ENCODE results near the gene FEN1. TPM values are rescaled to one million over a fixed set of nuclear protein-coding genes. Genes with fewer than 3 reads are reported as not detected.
A peak's percentile ranks its signal among the peaks of the same experiment; 100 is the strongest.

FEN1 gene
- total RNA-seq, 2 experiments from 2014 or later: 98.6 to 118 TPM

- ChIA-PET POLR2A (no interaction called here), CTCF (interaction anchor here (0.6 to 1.7 kb wide), 5 partner anchors 13 to 36 kb away, joined by 3 to 5 read pairs (median 5); no protein-coding TSS in a partner anchor)
- H3K36me3 Mint-ChIP-seq (ENCODE audit: low read depth): no peaks in the 10 kb centered on the region
Observed at GRCh38 chr11:61752117-61752924, 40.4 kb upstream of the FEN1 start, which contains the start of gene MYRF. Gene MYRF, plus strand, starts transcription at chr11:61752636. Its CDS starts 109 bp downstream, at chr11:61752745.

GRCh38 chr11:61752925-61753521 lies 39.7 kb upstream of the FEN1 start:
- peak overlapping the region; percentile 22 for H3K4me3 Mint-ChIP-seq
- no peak for DNase-seq
- H3K27ac Mint-ChIP-seq: no peak overlapping the region
- H3K36me3 Mint-ChIP-seq (ENCODE audit: low read depth): no peaks in the 10 kb centered on the region
- CTCF ChIA-PET: interaction anchor here (0.9 to 1.7 kb wide), 4 partner anchors 12 to 35 kb away, joined by 3 to 5 read pairs (median 5); no protein-coding TSS in a partner anchor
- no peaks in the 10 kb centered on the region for H3K9me3 Mint-ChIP-seq
- POLR2A ChIA-PET: no interaction called here
- H3K27me3 Mint-ChIP-seq: peaks cover 28% of the 10 kb centered on the region
- peaks cover 25% of the 10 kb centered on the region for H3K4me1 Mint-ChIP-seq

More at GRCh38 chr11:61752117-61752924, 40.4 kb upstream of the FEN1 start, which contains the start of gene MYRF:
- no peak within 1 kb of the TSS for H3K27ac Mint-ChIP-seq
- H3K27me3 Mint-ChIP-seq: peaks cover 28% of the 10 kb centered on the region
- peak; percentile 54 for DNase-seq
- peak within 1 kb of the TSS; percentile 45 for H3K4me3 Mint-ChIP-seq
- no peaks in the 10 kb centered on the region for H3K9me3 Mint-ChIP-seq
- H3K4me1 Mint-ChIP-seq: peaks cover 25% of the 10 kb centered on the region

- no peak overlapping the region for H3K27ac Mint-ChIP-seq
- H3K4me3 Mint-ChIP-seq: peak overlapping the region; percentile 22
- H3K36me3 Mint-ChIP-seq (ENCODE audit: low read depth): no peaks in the 10 kb centered on the region
- no peaks in the 10 kb centered on the region for H3K9me3 Mint-ChIP-seq
- no peak for DNase-seq
- peaks cover 28% of the 10 kb centered on the region for H3K27me3 Mint-ChIP-seq
- H3K4me1 Mint-ChIP-seq: peaks cover 25% of the 10 kb centered on the region
- CTCF ChIA-PET: interaction anchor here (0.9 to 1.7 kb wide), 4 partner anchors 12 to 34 kb away, joined by 3 to 5 read pairs (median 5); no protein-coding TSS in a partner anchor
- POLR2A ChIA-PET: no interaction called here
Observed at GRCh38 chr11:61753672-61754071, 39.0 kb upstream of the FEN1 start.

GRCh38 chr11:61754534-61755482 lies 37.9 kb upstream of the FEN1 start:
- ChIA-PET POLR2A (no interaction called here), CTCF (interaction anchor here (0.6 to 1.4 kb wide), 3 partner anchors 15 to 25 kb away, joined by 3 to 4 read pairs (median 3); no protein-coding TSS in a partner anchor)
- peaks cover 25% of the 10 kb centered on the region for H3K4me1 Mint-ChIP-seq
- H3K27ac Mint-ChIP-seq: no peak overlapping the region
- no peaks in the 10 kb centered on the region for H3K9me3 Mint-ChIP-seq
- H3K27me3 Mint-ChIP-seq: peaks cover 25% of the 10 kb centered on the region
- DNase-seq: no peak
- H3K36me3 Mint-ChIP-seq (ENCODE audit: low read depth): no peaks in the 10 kb centered on the region
- H3K4me3 Mint-ChIP-seq: no peak overlapping the region

- no peak for DNase-seq
- Mint-ChIP-seq H3K27me3 (peaks cover 20% of the 10 kb centered on the region), H3K36me3 (ENCODE audit: low read depth) (no peaks in the 10 kb centered on the region), H3K4me1 (peaks cover 25% of the 10 kb centered on the region), H3K4me3 (no peak overlapping the region), H3K27ac (peak overlapping the region; percentile 54), H3K9me3 (no peaks in the 10 kb centered on the region)
- ChIA-PET CTCF (interaction anchor here (0.7 to 1.4 kb wide), 2 partner anchors 20 to 284 kb away, joined by 3 to 4 read pairs; no protein-coding TSS in a partner anchor), POLR2A (no interaction called here)
Observed at GRCh38 chr11:61756147-61756451, 36.6 kb upstream of the FEN1 start.

- no peaks in the 10 kb centered on the region for H3K36me3 Mint-ChIP-seq (ENCODE audit: low read depth)
- ChIA-PET POLR2A (no interaction called here), CTCF (interaction anchor here (0.7 to 1.4 kb wide), 3 partner anchors 19 to 285 kb away, joined by 3 to 4 read pairs (median 3); no protein-coding TSS in a partner anchor)
- peaks cover 25% of the 10 kb centered on the region for H3K4me1 Mint-ChIP-seq
- no peaks in the 10 kb centered on the region for H3K9me3 Mint-ChIP-seq
- H3K4me3 Mint-ChIP-seq: no peak overlapping the region
- no peak for DNase-seq
- peaks cover 16% of the 10 kb centered on the region for H3K27me3 Mint-ChIP-seq
- H3K27ac Mint-ChIP-seq: peak overlapping the region; percentile 54
Observed at GRCh38 chr11:61756452-61757212, 36.1 kb upstream of the FEN1 start.

GRCh38 chr11:61757213-61757862 lies 35.4 kb upstream of the FEN1 start:
- H3K36me3 Mint-ChIP-seq (ENCODE audit: low read depth): no peaks in the 10 kb centered on the region
- CTCF ChIA-PET: interaction anchor here (0.9 kb wide), 1 partner anchor 24 kb away, joined by 3 read pairs; no protein-coding TSS in a partner anchor
- H3K27me3 Mint-ChIP-seq: peaks cover 11% of the 10 kb centered on the region
- H3K4me1 Mint-ChIP-seq: peaks cover 21% of the 10 kb centered on the region
- POLR2A ChIA-PET: no interaction called here
- no peak for DNase-seq
- H3K4me3 Mint-ChIP-seq: no peak overlapping the region
- no peaks in the 10 kb centered on the region for H3K9me3 Mint-ChIP-seq
- no peak overlapping the region for H3K27ac Mint-ChIP-seq

- H3K36me3 Mint-ChIP-seq (ENCODE audit: low read depth): no peaks in the 10 kb centered on the region
- H3K9me3 Mint-ChIP-seq: no peaks in the 10 kb centered on the region
- H3K4me3 Mint-ChIP-seq: no peak overlapping the region
- no peaks in the 10 kb centered on the region for H3K27me3 Mint-ChIP-seq
- ChIA-PET CTCF (interaction anchor here (1.3 kb wide), 2 partner anchors 11 to 13 kb away, joined by 3 to 5 read pairs; no protein-coding TSS in a partner anchor), POLR2A (no interaction called here)
- DNase-seq: no peak
- H3K27ac Mint-ChIP-seq: no peak overlapping the region
- H3K4me1 Mint-ChIP-seq: peaks cover 9% of the 10 kb centered on the region
Observed at GRCh38 chr11:61760946-61761345, 31.8 kb upstream of the FEN1 start.

GRCh38 chr11:61761440-61762222 lies 31.1 kb upstream of the FEN1 start:
- Mint-ChIP-seq H3K27me3 (no peaks in the 10 kb centered on the region), H3K9me3 (no peaks in the 10 kb centered on the region), H3K4me3 (no peak overlapping the region), H3K27ac (no peak overlapping the region), H3K36me3 (ENCODE audit: low read depth) (no peaks in the 10 kb centered on the region), H3K4me1 (peaks cover 2% of the 10 kb centered on the region)
- ChIA-PET POLR2A (no interaction called here), CTCF (interaction anchor here (1.3 kb wide), 2 partner anchors 11 to 14 kb away, joined by 3 to 5 read pairs; no protein-coding TSS in a partner anchor)
- DNase-seq: no peak

GRCh38 chr11:61762223-61762615 lies 30.5 kb upstream of the FEN1 start:
- Mint-ChIP-seq H3K27me3 (no peaks in the 10 kb centered on the region), H3K4me1 (no peaks in the 10 kb centered on the region), H3K4me3 (no peak overlapping the region), H3K36me3 (ENCODE audit: low read depth) (no peaks in the 10 kb centered on the region), H3K27ac (no peak overlapping the region), H3K9me3 (no peaks in the 10 kb centered on the region)
- CTCF ChIA-PET: interaction anchor here (1.3 kb wide), 1 partner anchor 15 kb away, joined by 5 read pairs; no protein-coding TSS in a partner anchor
- DNase-seq: no peak
- POLR2A ChIA-PET: no interaction called here

GRCh38 chr11:61762798-61763197 lies 29.9 kb upstream of the FEN1 start:
- Mint-ChIP-seq H3K4me1 (no peaks in the 10 kb centered on the region), H3K36me3 (ENCODE audit: low read depth) (no peaks in the 10 kb centered on the region), H3K27ac (no peak overlapping the region), H3K27me3 (no peaks in the 10 kb centered on the region), H3K4me3 (no peak overlapping the region), H3K9me3 (no peaks in the 10 kb centered on the region)
- DNase-seq: no peak
- CTCF ChIA-PET: interaction anchor here (0.5 kb wide), 1 partner anchor 243 kb away, joined by 3 read pairs; no protein-coding TSS in a partner anchor
- POLR2A ChIA-PET: no interaction called here
